ENCODE measurements around the gene MUCL3. TPM values are rescaled to one million over a fixed set of nuclear protein-coding genes. Genes with fewer than 3 reads are reported as not detected.
"Not testable (repeated sequence)": the region's sequence is repeated elsewhere in the genome, so short reads cannot be mapped to it uniquely, and the experiment has no call there.

Gene MUCL3
- total RNA-seq, 1 donor from 2014 or later, result not detected

GRCh38 chr6:30988209-30988825 lies 47.5 kb downstream of the MUCL3 start:
- Histone ChIP-seq H3K27me3 (ENCODE audit: control insufficient read depth in 3 of 3, insufficient read depth in 3 of 3, low read length in 3 of 3) (peaks cover 2 to 3% (median 2%) of the 10 kb centered on the region in 3 donors), H3K4me1 (ENCODE audit: control insufficient read depth in 3 of 3, insufficient read depth in 3 of 3, low read length in 3 of 3) (peaks cover 0 to 4% (median 0%) of the 10 kb centered on the region in 3 donors), H3K9ac (ENCODE audit: low read depth in 1 of 3, low read length in 3 of 3) (no peak overlapping the region), H3K27ac (ENCODE audit: low read depth, low read length) (no peak overlapping the region), H3K9me3 (ENCODE audit: control insufficient read depth in 3 of 3, low read length in 3 of 3) (no peaks in the 10 kb centered on the region), H3K4me3 (ENCODE audit: low read length in 3 of 3) (no peak overlapping the region), H3K36me3 (ENCODE audit: control insufficient read depth in 3 of 3, insufficient read depth in 3 of 3, low read length in 3 of 3) (no peaks in the 10 kb centered on the region)

DNA sequence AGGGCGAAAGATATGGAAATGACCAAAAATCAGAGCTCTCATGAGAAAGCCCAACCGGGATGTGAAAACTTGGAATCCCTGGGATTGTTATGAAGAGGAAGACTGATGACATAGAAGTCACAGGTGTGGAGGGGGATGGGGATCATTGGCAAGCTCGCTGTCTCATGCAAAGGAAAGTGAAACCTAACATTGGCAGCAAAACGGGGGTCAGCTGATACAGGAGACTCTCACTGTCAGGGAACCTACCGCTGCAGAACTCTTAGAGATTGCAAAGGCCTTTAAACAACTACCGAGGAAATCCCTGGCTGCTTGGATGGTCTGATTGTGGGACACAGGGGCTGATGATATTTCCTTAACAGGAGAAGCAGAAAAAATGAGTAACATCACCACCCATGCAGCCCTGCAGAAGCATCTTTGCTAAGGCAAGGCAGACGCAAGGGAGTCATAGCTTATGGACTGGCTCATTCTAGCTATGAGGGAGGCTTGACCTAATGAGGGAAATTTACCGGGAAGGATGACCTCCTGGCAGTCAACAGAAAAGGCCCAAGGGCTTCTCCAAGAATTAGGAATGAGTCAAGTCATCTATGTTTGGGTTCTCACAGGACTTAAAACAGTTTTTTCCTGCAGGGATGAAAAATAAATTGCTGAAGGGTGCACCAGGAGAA lies 49.8 kb downstream of the MUCL3 start:
- Histone ChIP-seq H3K4me3 (ENCODE audit: low read length in 3 of 3) (no peak overlapping the region), H3K4me1 (ENCODE audit: control insufficient read depth in 3 of 3, insufficient read depth in 3 of 3, low read length in 3 of 3) (peaks cover 0 to 4% (median 0%) of the 10 kb centered on the region in 3 donors)

GRCh38 chr6:30991891-30992290 lies 51.1 kb downstream of the MUCL3 start:
- H3K4me1 ChIP-seq (ENCODE audit: control insufficient read depth in 3 of 3, insufficient read depth in 3 of 3, low read length in 3 of 3), result peaks cover 0 to 4% (median 0%) of the 10 kb centered on the region in 3 donors
- H3K27me3 ChIP-seq (ENCODE audit: control insufficient read depth in 3 of 3, insufficient read depth in 3 of 3, low read length in 3 of 3), result peaks cover 0 to 3% (median 0%) of the 10 kb centered on the region in 3 donors

More for the DNA sequence above, 49.8 kb downstream of the MUCL3 start:
- no peaks in the 10 kb centered on the region for H3K9me3 ChIP-seq (ENCODE audit: control insufficient read depth in 3 of 3, low read length in 3 of 3)
- no peak overlapping the region for H3K27ac ChIP-seq (ENCODE audit: low read depth, low read length)
- peaks cover 2 to 3% (median 2%) of the 10 kb centered on the region in 3 donors for H3K27me3 ChIP-seq (ENCODE audit: control insufficient read depth in 3 of 3, insufficient read depth in 3 of 3, low read length in 3 of 3)
- no peak overlapping the region for H3K9ac ChIP-seq (ENCODE audit: low read depth in 1 of 3, low read length in 3 of 3)
- no peaks in the 10 kb centered on the region for H3K36me3 ChIP-seq (ENCODE audit: control insufficient read depth in 3 of 3, insufficient read depth in 3 of 3, low read length in 3 of 3)

DNA sequence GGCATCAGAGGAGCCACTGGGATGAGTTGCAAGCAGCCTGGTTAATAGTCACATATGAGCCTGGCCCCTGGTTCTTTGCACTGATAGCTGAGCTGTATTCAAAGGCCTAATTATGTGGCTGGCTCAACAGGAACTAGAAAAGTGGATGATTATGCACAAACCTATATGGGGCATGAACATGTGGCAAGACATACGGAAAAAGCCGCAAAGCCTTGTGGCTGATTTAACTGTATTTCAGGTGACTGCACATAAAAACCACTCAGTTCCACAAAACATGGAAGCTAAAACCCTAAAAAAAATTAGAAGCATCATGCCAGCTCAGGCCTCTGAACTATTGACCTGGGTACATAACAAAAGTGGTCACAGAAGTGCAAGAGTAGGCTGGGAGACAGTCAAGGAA lies 56.5 kb downstream of the MUCL3 start:
- Histone ChIP-seq H3K36me3 (ENCODE audit: control insufficient read depth in 3 of 3, insufficient read depth in 3 of 3, low read length in 3 of 3) (no peaks in the 10 kb centered on the region), H3K27me3 (ENCODE audit: control insufficient read depth in 3 of 3, insufficient read depth in 3 of 3, low read length in 3 of 3) (peaks cover 0 to 3% (median 0%) of the 10 kb centered on the region in 3 donors), H3K4me1 (ENCODE audit: control insufficient read depth in 3 of 3, insufficient read depth in 3 of 3, low read length in 3 of 3) (peaks cover 0 to 4% (median 3%) of the 10 kb centered on the region in 3 donors), H3K9me3 (ENCODE audit: control insufficient read depth in 3 of 3, low read length in 3 of 3) (no peaks in the 10 kb centered on the region), H3K9ac (ENCODE audit: low read depth in 1 of 3, low read length in 3 of 3) (no peak overlapping the region), H3K27ac (ENCODE audit: low read depth, low read length) (no peak overlapping the region), H3K4me3 (ENCODE audit: low read length in 3 of 3) (no peak overlapping the region)

More at GRCh38 chr6:30991891-30992290, 51.1 kb downstream of the MUCL3 start:
- no peaks in the 10 kb centered on the region for H3K36me3 ChIP-seq (ENCODE audit: control insufficient read depth in 3 of 3, insufficient read depth in 3 of 3, low read length in 3 of 3)
- H3K4me3 ChIP-seq (ENCODE audit: low read length in 3 of 3), result no peak overlapping the region
- no peak overlapping the region for H3K9ac ChIP-seq (ENCODE audit: low read depth in 1 of 3, low read length in 3 of 3)
- H3K9me3 ChIP-seq (ENCODE audit: control insufficient read depth in 3 of 3, low read length in 3 of 3), result no peaks in the 10 kb centered on the region
- H3K27ac ChIP-seq (ENCODE audit: low read depth, low read length), result no peak overlapping the region

DNA sequence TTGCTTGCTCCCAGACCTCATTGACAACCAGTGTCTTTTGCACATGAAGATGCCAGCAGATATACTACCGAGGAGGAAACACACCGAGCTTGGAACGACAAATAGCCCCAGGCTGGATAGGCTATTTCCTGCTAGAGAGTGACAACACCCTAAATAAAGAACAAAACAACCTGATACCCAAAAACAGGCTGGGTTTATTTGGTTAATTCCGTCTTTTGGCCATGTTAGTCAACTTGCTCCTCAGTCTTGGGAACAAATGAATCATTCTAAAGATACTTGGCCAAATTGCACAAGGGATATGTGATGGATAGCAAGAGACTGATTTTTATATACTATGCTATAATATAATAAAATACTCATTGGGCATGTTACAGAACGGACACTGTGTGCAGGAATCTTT lies 58.0 kb downstream of the MUCL3 start:
- no peak overlapping the region for H3K27ac ChIP-seq (ENCODE audit: low read depth, low read length)
- H3K27me3 ChIP-seq (ENCODE audit: control insufficient read depth in 3 of 3, insufficient read depth in 3 of 3, low read length in 3 of 3), result peaks cover 0 to 3% (median 0%) of the 10 kb centered on the region in 3 donors
- H3K36me3 ChIP-seq (ENCODE audit: control insufficient read depth in 3 of 3, insufficient read depth in 3 of 3, low read length in 3 of 3), result no peaks in the 10 kb centered on the region
- H3K4me3 ChIP-seq (ENCODE audit: low read length in 3 of 3), result no peak overlapping the region
- peaks cover 0 to 4% (median 3%) of the 10 kb centered on the region in 3 donors for H3K4me1 ChIP-seq (ENCODE audit: control insufficient read depth in 3 of 3, insufficient read depth in 3 of 3, low read length in 3 of 3)
- no peaks in the 10 kb centered on the region for H3K9me3 ChIP-seq (ENCODE audit: control insufficient read depth in 3 of 3, low read length in 3 of 3)
- H3K9ac ChIP-seq (ENCODE audit: low read depth in 1 of 3, low read length in 3 of 3), result no peak overlapping the region

GRCh38 chr6:31000067-31000860 lies 59.5 kb downstream of the MUCL3 start:
- H3K36me3 ChIP-seq (ENCODE audit: control insufficient read depth in 3 of 3, insufficient read depth in 3 of 3, low read length in 3 of 3); H3K27me3 ChIP-seq (ENCODE audit: control insufficient read depth in 3 of 3, insufficient read depth in 3 of 3, low read length in 3 of 3); H3K4me3 ChIP-seq (ENCODE audit: low read length in 3 of 3); H3K27ac ChIP-seq (ENCODE audit: low read depth, low read length); H3K9ac ChIP-seq (ENCODE audit: low read depth in 1 of 3, low read length in 3 of 3); H3K9me3 ChIP-seq (ENCODE audit: control insufficient read depth in 3 of 3, low read length in 3 of 3): not testable (repeated sequence)
- H3K4me1 ChIP-seq (ENCODE audit: control insufficient read depth in 3 of 3, insufficient read depth in 3 of 3, low read length in 3 of 3), result peaks cover 4 to 11% (median 9%) of the 10 kb centered on the region in 3 donors

- Histone ChIP-seq H3K9ac (ENCODE audit: low read depth in 1 of 3, low read length in 3 of 3) (no peak overlapping the region), H3K27ac (ENCODE audit: low read depth, low read length) (no peak overlapping the region), H3K27me3 (ENCODE audit: control insufficient read depth in 3 of 3, insufficient read depth in 3 of 3, low read length in 3 of 3) (peaks cover 0 to 3% (median 0%) of the 10 kb centered on the region in 3 donors), H3K4me3 (ENCODE audit: low read length in 3 of 3) (no peak overlapping the region), H3K36me3 (ENCODE audit: control insufficient read depth in 3 of 3, insufficient read depth in 3 of 3, low read length in 3 of 3) (no peaks in the 10 kb centered on the region), H3K9me3 (ENCODE audit: control insufficient read depth in 3 of 3, low read length in 3 of 3) (no peaks in the 10 kb centered on the region), H3K4me1 (ENCODE audit: control insufficient read depth in 3 of 3, insufficient read depth in 3 of 3, low read length in 3 of 3) (peaks cover 4 to 17% (median 9%) of the 10 kb centered on the region in 3 donors)
Measured at GRCh38 chr6:31001281-31001888, 60.6 kb downstream of the MUCL3 start.

DNA sequence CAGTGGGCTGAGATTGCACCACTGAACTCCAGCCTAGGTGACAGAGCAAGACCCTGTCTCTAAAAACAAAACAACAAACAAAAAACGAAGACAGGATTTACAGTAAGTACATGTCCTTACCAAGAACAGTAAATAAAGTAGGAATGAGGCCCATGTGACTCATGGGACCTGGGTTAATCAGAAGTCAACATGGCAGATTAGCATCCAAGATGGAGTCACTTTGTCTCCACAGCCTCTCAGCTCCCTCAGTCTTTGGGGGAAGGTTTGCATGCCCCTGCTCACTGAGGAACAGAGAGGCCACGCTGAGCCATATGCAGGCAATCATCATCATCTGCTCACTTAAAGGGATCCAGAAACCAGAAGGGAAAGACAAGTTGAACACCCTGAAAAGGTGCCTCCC lies 61.7 kb downstream of the MUCL3 start:
- Histone ChIP-seq H3K27ac (ENCODE audit: low read depth, low read length) (no peak overlapping the region), H3K27me3 (ENCODE audit: control insufficient read depth in 3 of 3, insufficient read depth in 3 of 3, low read length in 3 of 3) (no peaks in the 10 kb centered on the region), H3K4me1 (ENCODE audit: control insufficient read depth in 3 of 3, insufficient read depth in 3 of 3, low read length in 3 of 3) (peaks cover 4 to 17% (median 9%) of the 10 kb centered on the region in 3 donors), H3K9me3 (ENCODE audit: control insufficient read depth in 3 of 3, low read length in 3 of 3) (no peaks in the 10 kb centered on the region), H3K36me3 (ENCODE audit: control insufficient read depth in 3 of 3, insufficient read depth in 3 of 3, low read length in 3 of 3) (no peaks in the 10 kb centered on the region), H3K9ac (ENCODE audit: low read depth in 1 of 3, low read length in 3 of 3) (no peak overlapping the region), H3K4me3 (ENCODE audit: low read length in 3 of 3) (no peak overlapping the region)
